ENCODE measurements around the gene OR1G1.
"Not testable (repeated sequence)": the region's sequence is repeated elsewhere in the genome, so short reads cannot be mapped to it uniquely, and the experiment has no call there.

Gene OR1G1

DNA sequence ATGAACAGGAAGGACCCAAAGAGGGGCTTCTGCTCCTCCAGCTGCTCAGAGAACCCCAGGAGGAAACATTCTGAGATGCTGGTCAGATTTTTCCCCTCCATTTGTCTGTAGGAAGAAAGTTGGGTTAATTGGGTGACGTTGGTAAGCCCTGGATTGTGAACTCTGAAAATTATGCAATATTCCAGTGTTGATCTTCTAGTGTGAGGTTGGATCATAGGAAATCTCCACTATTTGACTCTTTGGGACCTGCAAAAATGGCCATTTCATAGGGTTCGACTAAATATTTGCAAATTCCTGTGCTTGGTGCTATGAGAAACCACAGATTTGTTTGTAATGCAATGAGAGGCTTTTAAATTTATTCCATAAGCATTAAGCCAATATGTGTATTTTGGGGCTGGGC, at the start of gene OR1G1:
OR1G1 (minus strand) TSS at position 101 of the 400 bp plus-strand sequence; CDS start at position 101, 0 bp downstream.
- no peak for DNase-seq

- DNase-seq: no peak
Measured at GRCh38 chr17:3167574-3167973, 40.2 kb upstream of the OR1G1 start.

DNA sequence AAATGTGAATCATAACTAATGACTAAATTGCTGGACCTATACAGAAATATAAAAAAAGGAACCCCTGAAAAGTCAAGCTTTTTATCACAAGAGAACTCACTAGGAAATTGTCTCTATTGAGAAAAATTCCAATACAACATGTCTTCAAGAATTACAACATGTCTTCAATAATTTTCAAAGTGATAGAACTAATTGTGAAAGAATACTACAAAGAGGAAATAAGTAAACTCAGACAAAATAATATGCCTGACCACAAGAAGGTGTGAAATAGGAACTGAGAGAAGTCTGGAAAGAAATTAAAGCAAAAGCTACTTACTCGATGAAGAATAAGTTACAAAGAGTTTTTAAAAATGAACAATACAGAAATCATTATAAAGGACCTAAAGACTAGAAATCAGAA, 29.9 kb upstream of the OR1G1 start:
- DNase-seq: no peak

DNA sequence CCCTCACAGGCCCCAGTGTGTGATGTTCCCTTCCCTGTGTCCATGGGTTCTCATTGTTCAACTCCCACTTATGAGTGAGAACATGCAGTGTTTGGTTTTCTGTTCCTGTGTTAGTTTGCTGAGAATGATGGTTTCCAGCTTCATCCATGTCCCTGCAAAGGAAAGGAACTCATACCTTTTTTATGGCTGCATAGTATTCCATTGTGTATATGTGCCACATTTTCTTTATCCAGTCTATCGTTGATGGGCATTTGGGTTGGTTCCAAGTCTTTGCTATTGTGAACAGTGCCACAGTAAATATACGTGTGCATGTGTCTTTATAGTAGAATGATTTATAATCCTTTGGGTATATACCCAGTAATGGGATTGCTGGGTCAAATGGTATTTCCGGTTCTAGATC, 10.1 kb upstream of the OR1G1 start:
- DNase-seq: not testable (repeated sequence)

- DNase-seq: no peak
Measured at GRCh38 chr17:3104322-3104721, 23.0 kb downstream of the OR1G1 start, which contains the start of gene OR1D2. OR1D2 (minus strand) TSS chr17:3104422; CDS start chr17:3092996, 11,426 bp downstream.
